ENCODE data around the gene HOXA4. TPM values are rescaled to one million over a fixed set of nuclear protein-coding genes. Genes with fewer than 3 reads are reported as not detected.

Gene HOXA4
- total and polyA plus RNA-seq, 10 donors, result 2.1 to 10.8 (median 4.3) TPM

DNA sequence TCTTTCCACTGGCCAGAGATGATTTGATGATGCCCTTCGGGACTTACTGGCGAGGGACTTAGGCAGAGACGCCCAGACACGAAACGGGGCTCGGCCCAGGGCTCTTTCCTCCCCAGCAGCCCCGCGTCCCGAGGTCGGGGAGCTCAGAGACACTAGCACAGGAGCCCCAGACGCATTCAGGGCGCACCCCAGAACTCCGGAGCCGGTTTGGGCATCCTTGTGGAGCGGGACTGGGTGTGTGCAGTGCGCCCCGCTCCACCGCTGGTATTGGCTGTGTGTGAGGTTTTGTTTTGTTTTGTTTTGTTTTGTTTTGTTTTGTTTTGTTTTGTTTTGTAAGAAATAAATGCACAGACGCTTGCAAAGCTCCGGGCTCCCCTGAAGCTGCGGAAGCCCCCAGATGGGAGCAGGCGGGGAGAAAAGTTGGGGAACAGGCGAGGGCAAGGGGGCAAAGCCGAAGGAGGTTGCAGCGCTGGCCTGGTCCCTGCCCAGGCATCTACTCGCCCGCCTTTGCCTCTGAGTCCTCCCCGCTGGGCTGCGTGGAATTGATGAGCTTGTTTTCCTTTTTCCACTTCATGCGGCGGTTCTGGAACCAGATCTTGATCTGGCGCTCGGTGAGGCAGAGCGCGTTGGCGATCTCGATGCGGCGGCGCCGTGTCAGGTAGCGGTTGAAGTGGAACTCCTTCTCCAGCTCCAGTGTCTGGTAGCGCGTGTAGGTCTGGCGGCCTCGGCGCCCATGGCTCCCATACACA is 14.8 kb upstream of the HOXA4 start:
- DNase-seq, result peak; percentile 71
- Histone ChIP-seq H3K36me3 (no peaks in the 10 kb centered on the region), H3K9me3 (no peaks in the 10 kb centered on the region), H3K27me3 (replicated peaks in 1 of 7) (peaks cover 0 to 93% (median 52%) of the 10 kb centered on the region in 7 donors), H3K4me3 (no peak overlapping the region), H3K4me1 (peaks cover 8 to 53% (median 23%) of the 10 kb centered on the region in 6 donors), H3K27ac (no peak overlapping the region)
- TF ChIP-seq POLR2A (IDR thresholded peaks at IDR 0.05), result no peak
- TF ChIP-seq, protein P1, sequence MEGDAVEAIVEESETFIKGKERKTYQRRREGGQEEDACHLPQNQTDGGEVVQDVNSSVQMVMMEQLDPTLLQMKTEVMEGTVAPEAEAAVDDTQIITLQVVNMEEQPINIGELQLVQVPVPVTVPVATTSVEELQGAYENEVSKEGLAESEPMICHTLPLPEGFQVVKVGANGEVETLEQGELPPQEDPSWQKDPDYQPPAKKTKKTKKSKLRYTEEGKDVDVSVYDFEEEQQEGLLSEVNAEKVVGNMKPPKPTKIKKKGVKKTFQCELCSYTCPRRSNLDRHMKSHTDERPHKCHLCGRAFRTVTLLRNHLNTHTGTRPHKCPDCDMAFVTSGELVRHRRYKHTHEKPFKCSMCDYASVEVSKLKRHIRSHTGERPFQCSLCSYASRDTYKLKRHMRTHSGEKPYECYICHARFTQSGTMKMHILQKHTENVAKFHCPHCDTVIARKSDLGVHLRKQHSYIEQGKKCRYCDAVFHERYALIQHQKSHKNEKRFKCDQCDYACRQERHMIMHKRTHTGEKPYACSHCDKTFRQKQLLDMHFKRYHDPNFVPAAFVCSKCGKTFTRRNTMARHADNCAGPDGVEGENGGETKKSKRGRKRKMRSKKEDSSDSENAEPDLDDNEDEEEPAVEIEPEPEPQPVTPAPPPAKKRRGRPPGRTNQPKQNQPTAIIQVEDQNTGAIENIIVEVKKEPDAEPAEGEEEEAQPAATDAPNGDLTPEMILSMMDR (IDR thresholded peaks at IDR 0.05 in 8 of 11, conservative IDR thresholded peaks at IDR 0.05 in 3 of 11), result no peak
- intact Hi-C loops (cut with DNase I; ENCODE audit: low total_unique reads), result no loop called here
- WGBS, 5 donors, result 81 to 87% (median 86%) methylated on average over 41 to 47 of the region's 47 CpGs

DNA sequence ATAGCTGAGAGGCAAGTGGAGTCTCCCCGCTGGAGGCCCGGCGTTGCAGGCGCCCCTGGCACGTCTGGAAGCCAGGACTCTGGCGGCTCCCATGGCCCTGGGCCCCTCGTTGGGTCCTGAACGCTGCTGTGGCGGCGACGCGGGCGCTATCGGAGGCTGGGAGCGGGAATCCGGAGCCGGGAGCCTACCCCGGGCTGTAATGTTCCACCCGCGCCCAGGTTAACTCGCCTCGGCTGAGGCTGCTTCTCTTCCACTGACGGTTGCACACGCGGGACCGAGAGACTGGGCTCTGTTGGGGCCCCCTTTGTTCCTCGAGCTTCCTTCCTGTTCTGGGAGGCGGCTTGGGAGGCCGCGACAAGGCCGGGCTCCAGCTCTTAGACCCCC is 14.2 kb upstream of the HOXA4 start:
- H3K27me3 ChIP-seq (replicated peaks in 1 of 7), result peaks cover 0 to 88% (median 46%) of the 10 kb centered on the region in 7 donors
- no peaks in the 10 kb centered on the region for H3K9me3 ChIP-seq
- peak; percentile 76 for DNase-seq
- TF ChIP-seq POLR2A (IDR thresholded peaks at IDR 0.05), result no peak
- 58 to 67% (median 60%) methylated on average over 20 to 31 of the region's 31 CpGs for WGBS, 5 donors
- peaks cover 8 to 47% (median 20%) of the 10 kb centered on the region in 6 donors for H3K4me1 ChIP-seq
- intact Hi-C loops (cut with DNase I; ENCODE audit: low total_unique reads), result no loop called here
- no peak overlapping the region for H3K4me3 ChIP-seq
- H3K36me3 ChIP-seq, result no peaks in the 10 kb centered on the region
- no peak overlapping the region for H3K27ac ChIP-seq

DNA sequence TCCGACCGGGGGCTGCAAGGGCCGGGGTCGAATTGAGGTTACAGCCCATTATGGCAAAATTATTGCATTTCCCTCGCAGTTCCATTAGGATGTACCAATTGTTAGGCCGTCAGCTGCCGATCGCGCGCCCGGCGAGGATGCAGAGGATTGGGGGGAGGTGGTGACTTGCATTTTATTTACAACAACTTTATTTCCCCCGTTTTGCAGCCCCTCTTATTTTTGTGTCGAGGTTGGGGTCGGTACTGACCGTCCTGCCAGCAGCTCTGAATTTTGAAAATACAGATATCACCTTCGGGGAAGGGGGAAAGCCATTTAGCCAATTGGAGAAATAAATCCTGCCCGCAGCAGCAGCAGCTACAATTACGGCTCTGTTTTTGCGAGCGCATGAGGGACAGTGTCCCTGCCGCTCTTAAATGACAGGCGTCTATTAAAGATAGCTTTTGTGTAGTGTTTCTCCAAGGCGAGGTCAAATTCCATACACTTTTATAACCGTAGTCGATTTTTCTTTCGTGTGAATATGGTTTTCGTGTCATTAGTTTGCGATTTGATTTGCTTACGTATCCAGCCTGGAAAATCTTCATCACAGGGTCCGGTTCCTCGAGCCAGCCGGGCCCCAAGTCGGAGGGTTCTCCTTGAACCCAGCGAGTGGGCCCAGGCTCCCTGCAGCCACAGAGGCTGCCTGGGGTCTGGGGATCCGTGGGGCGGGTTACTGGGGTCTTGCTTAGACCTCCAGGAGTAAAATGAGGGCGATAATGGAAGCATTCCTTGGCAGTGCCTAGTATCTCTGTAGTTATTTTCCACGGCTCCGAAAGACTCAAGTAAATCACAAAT is 13.6 kb upstream of the HOXA4 start:
- TF ChIP-seq POLR2AphosphoS5 (IDR thresholded peaks at IDR 0.05), result no peak
- TF ChIP-seq, protein P1 (IDR thresholded peaks at IDR 0.05 in 8 of 11, conservative IDR thresholded peaks at IDR 0.05 in 3 of 11), result peak in 5 of 11 experiments; percentile 5 to 61 (median 30)
- no peak for TF ChIP-seq POLR2A (IDR thresholded peaks at IDR 0.05)
- peak overlapping the region in 3 of 8 donors; percentile 82 to 95 (median 86) for H3K27ac ChIP-seq
- H3K4me3 ChIP-seq, result peak overlapping the region in 7 of 8 donors; percentile 44 to 77 (median 49)
- H3K4me1 ChIP-seq, result peaks cover 8 to 43% (median 20%) of the 10 kb centered on the region in 6 donors
- intact Hi-C loops (cut with DNase I; ENCODE audit: low total_unique reads), result no loop called here
- peak; percentile 25 for DNase-seq
- peaks cover 0 to 87% (median 40%) of the 10 kb centered on the region in 7 donors for H3K27me3 ChIP-seq (replicated peaks in 1 of 7)
- H3K36me3 ChIP-seq, result no peaks in the 10 kb centered on the region
- WGBS, 5 donors, result 67 to 84% (median 73%) methylated on average over 39 to 40 of the region's 40 CpGs
- no peaks in the 10 kb centered on the region for H3K9me3 ChIP-seq

- intact Hi-C loops (cut with DNase I; ENCODE audit: low total_unique reads), result no loop called here
- Histone ChIP-seq H3K36me3 (no peaks in the 10 kb centered on the region), H3K27me3 (replicated peaks in 1 of 7) (peaks cover 0 to 81% (median 31%) of the 10 kb centered on the region in 7 donors), H3K27ac (peak within 1 kb of the TSS; percentile 66 to 95 (median 82)), H3K4me3 (peak within 1 kb of the TSS; percentile 44 to 77 (median 49)), H3K4me1 (peaks cover 8 to 34% (median 14%) of the 10 kb centered on the region in 6 donors), H3K9me3 (no peaks in the 10 kb centered on the region)
- peak; percentile 90 for DNase-seq
- WGBS, 5 donors, result 44 to 71% (median 54%) methylated on average over 55 to 86 of the region's 86 CpGs
- TF ChIP-seq POLR2A (IDR thresholded peaks at IDR 0.05) (peak in 1 of 3 donors; percentile 87), POLR2AphosphoS5 (IDR thresholded peaks at IDR 0.05) (peak; percentile 47 to 72 (median 63))
- TF ChIP-seq, protein P1 (IDR thresholded peaks at IDR 0.05 in 8 of 11, conservative IDR thresholded peaks at IDR 0.05 in 3 of 11), result peak in 8 of 11 experiments; percentile 47 to 87 (median 74)
Measured at GRCh38 chr7:27143023-27143949, 12.7 kb upstream of the HOXA4 start, which contains the start of gene HOXA5. Gene HOXA5, minus strand, starts transcription at chr7:27143681. Its CDS starts 74 bp downstream, at chr7:27143607.

Measured in spleen (tissue), 11 donors.